Adrenal gland (tissue), 12 donors: ENCODE results near the gene TMEM14A. TPM values are rescaled to one million over a fixed set of nuclear protein-coding genes. Genes with fewer than 3 reads are reported as not detected.

Experiments used
- DNase-seq, 7 donors: peaks; one replicate each; pipeline ENCODE4 v3.0.0-alpha.2; 2019 to 2020
- H3K27ac ChIP-seq, 5 donors: fragments of 200-600 bp; sonication (generic) in 4 of 5; 1 replicate in 3 of 5; 2 replicates in 2 of 5; pipeline versions ENCODE4 v1.5.1 to v1.8.0; 2016 to 2020; ENCODE audit warnings: mild to moderate bottlenecking in 1 of 5
- H3K27me3 ChIP-seq: fragments of 200-600 bp; 2 replicates; pipeline ENCODE4 v1.8.0; 2021
- H3K36me3 ChIP-seq, 2 donors: fragments of 200-600 bp; replicated peaks in 1 of 2; 1 replicate in 1 of 2; 2 replicates in 1 of 2; pipeline versions ENCODE4 v1.5.1 to v1.8.0; 2018 to 2022
- H3K4me1 ChIP-seq, 2 donors: fragments of 200-600 bp; replicated peaks in 1 of 2; 1 replicate in 1 of 2; 2 replicates in 1 of 2; pipeline versions ENCODE4 v1.5.1 to v1.8.0; 2018 to 2021
- H3K4me3 ChIP-seq, 4 donors: fragments of 200-600 bp; sonication (generic) in 3 of 4; one replicate each; pipeline ENCODE4 v1.5.1; 2016 to 2018
- H3K9me3 ChIP-seq, 3 donors: fragments of 200-600 bp; sonication (generic) in 1 of 3; replicated peaks in 1 of 3; 1 replicate in 2 of 3; 2 replicates in 1 of 3; pipeline versions ENCODE4 v1.5.1 to v1.8.0; 2016 to 2021
- POLR2A ChIP-seq, 2 donors: fragments of 450-650 bp; IDR thresholded peaks; one replicate each; pipeline ENCODE4 v1.6.1; 2017; ENCODE audit warnings: antibody characterized with exemption in 2 of 2, mild to moderate bottlenecking in 2 of 2, moderate library complexity in 1 of 2
- WGBS, 4 donors: extraction: QIAGEN DNeasy Blood & Tissue Kit in 2 of 4; methylation state at CpG; one replicate each; pipeline versions ENCODE4 v1.1.5 to v1.1.7; 2013 to 2017; 5-methylcytosine and 5-hydroxymethylcytosine counted together
- intact Hi-C, 2 donors: fragments of 100-400 bp; cut with DNase I; formaldehyde crosslinking; loops; one replicate each; pipeline versions ENCODE4 v1.14.1 to v1.15.0; 2022 to 2023
- polyA plus RNA-seq, 3 donors: library from polyadenylated mRNA; stranded (reverse); fragments of 200-250 nt in 2 of 3; fragments of 350-450 nt in 1 of 3; fragmentation: Illumina TruSeq in 1 of 3; extraction: RNeasy Lipid Tissue Mini Kit (QIAGEN cat#74804) in 1 of 3; gene quantifications; one replicate each; pipeline ENCODE4 v1.2.3, GENCODE V29; 2013 to 2014
- total RNA-seq, 9 donors: library from RNA; depleted of rRNA in 4 of 9; stranded (reverse); fragments of >200 nt in 4 of 9; fragments of 120-200 nt in 1 of 9; fragmentation: NEBNext Ultra II Directional in 1 of 9; extraction: Animal tissue kit (Norgen Biotek cat#: 25700) in 1 of 9; gene quantifications; one replicate each; pipeline versions ENCODE4 v1.1.0 to v1.2.4, GENCODE V29; 2013 to 2023
- TF ChIP-seq, protein P1 (sequence below), 6 experiments: fragments of 450-650 bp in 4 of 6; fragments of 200-600 bp in 2 of 6; sonication (generic) in 1 of 6; IDR thresholded peaks; 1 replicate in 5 of 6; 2 replicates in 1 of 6; pipeline versions ENCODE4 v1.5.1 to v1.8.0; 2016 to 2021; ENCODE audit warnings: antibody characterized with exemption in 6 of 6, mild to moderate bottlenecking in 2 of 6, moderate library complexity in 1 of 6
- donor health status: healthy with polysubstance abuse.
- donor health status: Bipolar disorder and iron deficiency.
- donor health status: DM: yes; HTN: yes; CAD: no.
- donor health status: DM: no; HTN: no; CAD: no.
- donor health status: DM: no; HTN: no; CAD: no.
- donor health status: DM: yes; HTN: yes; CAD: no.

TMEM14A gene
- total and polyA plus RNA-seq, 12 donors: 12.9 to 70.9 (median 51.0) TPM

GRCh38 chr6:52632011-52632410, 38.9 kb upstream of the TMEM14A start:
- H3K36me3 ChIP-seq: no peaks in the 10 kb centered on the region
- WGBS, 4 donors: 78 to 90% (median 86%) methylated on average over 1 of the region's 1 CpG
- intact Hi-C loops: no loop called here
- TF ChIP-seq, protein P1, sequence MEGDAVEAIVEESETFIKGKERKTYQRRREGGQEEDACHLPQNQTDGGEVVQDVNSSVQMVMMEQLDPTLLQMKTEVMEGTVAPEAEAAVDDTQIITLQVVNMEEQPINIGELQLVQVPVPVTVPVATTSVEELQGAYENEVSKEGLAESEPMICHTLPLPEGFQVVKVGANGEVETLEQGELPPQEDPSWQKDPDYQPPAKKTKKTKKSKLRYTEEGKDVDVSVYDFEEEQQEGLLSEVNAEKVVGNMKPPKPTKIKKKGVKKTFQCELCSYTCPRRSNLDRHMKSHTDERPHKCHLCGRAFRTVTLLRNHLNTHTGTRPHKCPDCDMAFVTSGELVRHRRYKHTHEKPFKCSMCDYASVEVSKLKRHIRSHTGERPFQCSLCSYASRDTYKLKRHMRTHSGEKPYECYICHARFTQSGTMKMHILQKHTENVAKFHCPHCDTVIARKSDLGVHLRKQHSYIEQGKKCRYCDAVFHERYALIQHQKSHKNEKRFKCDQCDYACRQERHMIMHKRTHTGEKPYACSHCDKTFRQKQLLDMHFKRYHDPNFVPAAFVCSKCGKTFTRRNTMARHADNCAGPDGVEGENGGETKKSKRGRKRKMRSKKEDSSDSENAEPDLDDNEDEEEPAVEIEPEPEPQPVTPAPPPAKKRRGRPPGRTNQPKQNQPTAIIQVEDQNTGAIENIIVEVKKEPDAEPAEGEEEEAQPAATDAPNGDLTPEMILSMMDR (IDR thresholded peaks at IDR 0.05): no peak
- TF ChIP-seq POLR2A (IDR thresholded peaks at IDR 0.05): no peak
- H3K27ac ChIP-seq: no peak overlapping the region
- DNase-seq: no peak
- no peak overlapping the region for H3K4me3 ChIP-seq
- H3K27me3 ChIP-seq: peaks cover 3% of the 10 kb centered on the region
- H3K4me1 ChIP-seq: no peaks in the 10 kb centered on the region
- H3K9me3 ChIP-seq: no peaks in the 10 kb centered on the region

GRCh38 chr6:52634211-52634610, 36.7 kb upstream of the TMEM14A start:
- DNase-seq: no peak
- Histone ChIP-seq H3K4me1 (no peaks in the 10 kb centered on the region), H3K27ac (no peak overlapping the region), H3K4me3 (no peak overlapping the region), H3K36me3 (no peaks in the 10 kb centered on the region), H3K9me3 (no peaks in the 10 kb centered on the region), H3K27me3 (peaks cover 3% of the 10 kb centered on the region)
- no peak for TF ChIP-seq POLR2A (IDR thresholded peaks at IDR 0.05)
- TF ChIP-seq, protein P1 (IDR thresholded peaks at IDR 0.05): no peak
- 76 to 81% (median 81%) methylated on average over 3 of the region's 3 CpGs for WGBS, 4 donors
- intact Hi-C loops: no loop called here

- Histone ChIP-seq H3K36me3 (no peaks in the 10 kb centered on the region), H3K27me3 (peaks cover 3% of the 10 kb centered on the region), H3K27ac (no peak overlapping the region), H3K4me3 (no peak overlapping the region), H3K4me1 (no peaks in the 10 kb centered on the region), H3K9me3 (no peaks in the 10 kb centered on the region)
- no peak for DNase-seq
- TF ChIP-seq, protein P1 (IDR thresholded peaks at IDR 0.05): no peak
- TF ChIP-seq POLR2A (IDR thresholded peaks at IDR 0.05): no peak
- 60 to 67% (median 65%) methylated on average over 5 of the region's 5 CpGs for WGBS, 4 donors
- intact Hi-C loops: no loop called here
These were observed 35.8 kb upstream of the TMEM14A start for GRCh38 chr6:52635049-52635577.

GRCh38 chr6:52636830-52637229, 34.1 kb upstream of the TMEM14A start:
- no peak for DNase-seq
- H3K27me3 ChIP-seq: no peaks in the 10 kb centered on the region
- H3K9me3 ChIP-seq: no peaks in the 10 kb centered on the region
- H3K27ac ChIP-seq: no peak overlapping the region
- H3K4me3 ChIP-seq: no peak overlapping the region
- no peak for TF ChIP-seq POLR2A (IDR thresholded peaks at IDR 0.05)
- TF ChIP-seq, protein P1 (IDR thresholded peaks at IDR 0.05): no peak
- H3K36me3 ChIP-seq: no peaks in the 10 kb centered on the region
- intact Hi-C loops: no loop called here
- H3K4me1 ChIP-seq: no peaks in the 10 kb centered on the region
- 69 to 86% (median 81%) methylated on average over 2 of the region's 2 CpGs for WGBS, 4 donors
